ENCODE measurements around the gene RPS19. TPM values are rescaled to one million over a fixed set of nuclear protein-coding genes. Genes with fewer than 3 reads are reported as not detected.

RPS19 gene
- total RNA-seq, 1 donor from 2014 or later, result 1,211 TPM

DNA sequence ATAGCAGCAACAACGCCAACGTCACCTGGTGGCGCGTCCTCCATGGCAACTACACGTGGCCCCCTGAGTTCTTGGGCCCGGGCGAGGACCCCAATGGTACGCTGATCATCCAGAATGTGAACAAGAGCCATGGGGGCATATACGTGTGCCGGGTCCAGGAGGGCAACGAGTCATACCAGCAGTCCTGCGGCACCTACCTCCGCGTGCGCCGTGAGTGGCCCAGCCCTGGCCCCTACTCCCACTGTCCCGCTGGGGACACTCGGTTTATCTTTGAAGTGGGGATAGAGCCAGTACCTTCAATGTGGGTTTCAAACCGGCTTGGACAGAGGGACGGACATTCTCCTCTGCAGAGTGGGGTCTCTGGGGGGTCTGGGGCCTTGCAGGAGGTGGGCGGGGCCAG lies 19.0 kb downstream of the RPS19 start:
- DNase-seq (ENCODE audit: low spot score), result no peak

DNA sequence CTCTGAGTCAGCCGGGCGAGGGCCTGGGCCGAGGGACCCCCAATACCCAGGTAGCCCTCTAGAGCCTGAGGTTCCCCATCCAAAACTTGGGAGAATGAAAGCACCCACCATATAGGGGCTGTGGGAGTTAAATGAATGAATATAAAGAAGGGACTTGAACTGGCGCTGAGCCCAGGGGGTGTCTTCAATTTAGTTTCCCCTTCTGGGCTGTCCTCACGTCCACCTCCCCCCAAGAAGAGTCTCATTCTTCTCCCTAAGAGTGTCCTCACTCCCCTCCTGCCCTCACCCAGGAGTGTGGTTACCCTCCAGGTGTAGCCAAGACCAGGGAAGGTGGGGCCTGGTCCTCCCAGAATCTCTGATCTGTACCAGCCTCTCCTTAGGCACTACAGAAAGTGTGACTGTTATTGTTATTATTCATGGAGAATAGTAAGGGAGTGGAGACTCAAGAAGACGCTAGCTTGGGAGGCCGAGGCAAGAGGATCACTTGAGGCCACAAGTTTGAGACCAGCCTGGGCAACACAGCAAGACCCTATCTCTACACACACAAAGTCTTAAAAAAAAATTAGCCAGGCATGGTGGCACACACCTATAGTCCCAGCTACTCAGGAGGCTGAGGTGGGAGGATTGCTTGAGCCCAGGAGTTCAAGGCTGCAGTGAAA lies 19.7 kb downstream of the RPS19 start:
- no peak for DNase-seq (ENCODE audit: low spot score)

GRCh38 chr19:41880329-41880708 lies 20.3 kb downstream of the RPS19 start:
- DNase-seq (ENCODE audit: low spot score), result no peak

DNA sequence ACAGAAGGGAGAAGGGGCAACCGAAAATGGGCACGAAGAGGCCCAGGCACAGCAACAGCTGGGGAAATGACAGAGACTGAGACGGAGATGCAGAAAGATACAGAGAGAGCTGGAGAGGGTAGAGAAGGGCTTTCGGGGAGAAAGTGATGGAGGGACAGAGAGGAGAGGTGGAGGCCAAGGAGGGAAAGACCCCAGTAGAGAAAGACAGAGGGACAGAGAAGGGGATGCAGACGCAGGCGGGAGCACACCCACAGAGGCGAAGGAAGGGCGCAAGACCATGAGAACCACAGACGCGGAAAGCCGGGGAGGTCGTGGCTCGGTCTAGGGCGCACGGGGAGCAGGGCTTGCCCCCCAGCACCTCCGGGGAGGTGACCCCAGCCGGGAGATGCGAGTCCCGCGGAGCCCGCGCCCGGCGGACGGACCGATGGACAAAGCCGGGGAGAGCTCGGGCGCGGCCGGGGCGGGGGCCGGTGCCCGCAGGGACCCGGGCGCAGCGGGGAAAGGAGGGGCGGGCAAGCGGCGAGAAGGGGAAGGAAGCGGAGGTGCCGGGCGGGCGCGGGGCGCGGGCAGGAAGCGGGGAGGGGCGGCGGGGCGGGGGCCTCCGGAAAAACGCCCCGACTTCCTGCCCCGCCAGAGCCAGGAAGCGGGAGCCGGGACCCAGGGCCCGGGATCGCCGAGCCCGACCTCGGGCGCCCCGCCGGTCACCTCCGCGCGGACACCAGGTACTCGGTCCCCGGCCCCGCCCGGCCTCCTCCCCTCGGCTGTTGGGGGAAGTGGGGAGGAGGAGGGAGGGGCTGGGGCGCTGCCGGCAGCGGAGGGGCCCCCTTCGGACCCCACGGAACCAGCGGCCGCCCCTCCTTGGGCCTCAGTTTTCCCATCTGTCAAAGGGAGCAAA lies 22.8 kb downstream of the RPS19 start, which contains the start of gene ARHGEF1:
ARHGEF1 (plus strand) TSS at position 617 of the 895 bp plus-strand sequence. CDS start 4,899 bp downstream, outside the sequence.
- no peak for DNase-seq (ENCODE audit: low spot score)

GRCh38 chr19:41883463-41883820 lies 23.4 kb downstream of the RPS19 start:
- DNase-seq (ENCODE audit: low spot score), result no peak

- peak; percentile 96 for DNase-seq (ENCODE audit: low spot score)
These were observed 24.0 kb downstream of the RPS19 start for GRCh38 chr19:41883821-41884733.

DNA sequence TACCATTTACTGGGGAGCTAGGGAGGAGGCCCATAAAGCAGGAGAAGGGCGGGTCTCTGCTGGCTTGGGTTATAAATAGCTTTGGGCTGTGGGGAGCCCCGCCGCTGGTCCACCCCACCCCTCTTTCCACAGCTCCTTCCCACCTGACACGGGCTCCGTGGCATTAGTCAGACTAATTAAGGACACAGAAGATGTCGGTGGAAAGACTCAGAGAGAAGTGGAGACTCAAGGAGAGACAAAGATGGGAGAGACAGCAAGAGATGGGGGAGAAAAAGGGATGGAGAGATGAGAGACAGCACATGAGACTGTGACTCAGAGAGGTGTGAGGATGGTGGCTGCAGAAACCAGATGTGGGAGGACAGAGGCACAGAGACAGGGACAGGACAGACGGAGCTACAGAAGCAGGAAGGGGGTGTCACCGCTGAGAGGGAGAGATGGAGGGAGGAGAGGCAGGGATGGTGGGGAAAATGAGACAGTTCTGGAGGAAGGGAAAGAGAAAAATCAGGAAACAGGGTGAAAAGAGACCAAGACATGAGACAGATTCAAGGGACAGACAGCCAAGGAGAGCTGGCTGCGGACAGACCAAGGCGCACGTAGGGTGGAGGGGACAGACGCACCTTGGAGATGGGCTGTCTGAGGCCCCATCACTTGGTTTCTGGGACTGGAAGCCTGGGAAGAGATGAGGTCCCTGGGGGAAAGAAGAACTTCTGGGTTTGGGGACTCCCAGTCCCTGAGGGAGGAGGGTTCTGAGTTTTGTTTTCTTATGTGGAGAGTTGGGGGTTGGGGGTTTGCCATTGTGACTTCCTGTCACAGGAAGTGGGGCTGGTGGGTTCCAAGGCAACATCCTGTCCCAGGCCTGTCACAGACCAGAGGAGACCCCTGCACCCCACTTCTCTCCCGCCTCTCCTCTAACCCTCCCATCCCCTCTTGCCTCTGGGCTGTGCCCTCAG lies 27.0 kb downstream of the RPS19 start:
- DNase-seq (ENCODE audit: low spot score), result peak; percentile 29

- peak; percentile 60 for DNase-seq (ENCODE audit: low spot score)
These were observed 27.8 kb downstream of the RPS19 start for GRCh38 chr19:41887711-41888382.

DNA sequence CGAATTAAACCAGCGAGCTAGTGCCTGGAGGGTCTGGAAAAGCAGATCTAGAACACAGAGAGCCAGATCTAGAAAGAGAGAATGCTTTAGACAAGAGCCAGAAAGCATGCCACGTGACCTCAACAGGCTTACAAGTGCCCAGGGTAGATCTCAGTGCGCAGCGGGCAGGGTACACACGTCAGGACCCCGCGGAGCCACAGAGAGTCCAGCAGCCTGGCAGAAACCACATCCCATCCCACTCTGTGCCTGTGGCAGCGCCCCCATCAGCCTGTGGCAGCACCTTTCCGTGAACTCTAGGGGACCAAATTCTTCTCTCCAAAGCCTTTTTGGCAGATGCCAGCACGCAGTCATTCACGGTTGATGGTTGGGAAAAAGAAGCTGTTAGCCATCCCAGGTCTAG lies 28.9 kb downstream of the RPS19 start:
- DNase-seq (ENCODE audit: low spot score), result no peak

- no peak for DNase-seq (ENCODE audit: low spot score)
These were observed 29.8 kb downstream of the RPS19 start for GRCh38 chr19:41889896-41890295.

- no peak for DNase-seq (ENCODE audit: low spot score)
These were observed 30.9 kb downstream of the RPS19 start for GRCh38 chr19:41890936-41891335.

DNA sequence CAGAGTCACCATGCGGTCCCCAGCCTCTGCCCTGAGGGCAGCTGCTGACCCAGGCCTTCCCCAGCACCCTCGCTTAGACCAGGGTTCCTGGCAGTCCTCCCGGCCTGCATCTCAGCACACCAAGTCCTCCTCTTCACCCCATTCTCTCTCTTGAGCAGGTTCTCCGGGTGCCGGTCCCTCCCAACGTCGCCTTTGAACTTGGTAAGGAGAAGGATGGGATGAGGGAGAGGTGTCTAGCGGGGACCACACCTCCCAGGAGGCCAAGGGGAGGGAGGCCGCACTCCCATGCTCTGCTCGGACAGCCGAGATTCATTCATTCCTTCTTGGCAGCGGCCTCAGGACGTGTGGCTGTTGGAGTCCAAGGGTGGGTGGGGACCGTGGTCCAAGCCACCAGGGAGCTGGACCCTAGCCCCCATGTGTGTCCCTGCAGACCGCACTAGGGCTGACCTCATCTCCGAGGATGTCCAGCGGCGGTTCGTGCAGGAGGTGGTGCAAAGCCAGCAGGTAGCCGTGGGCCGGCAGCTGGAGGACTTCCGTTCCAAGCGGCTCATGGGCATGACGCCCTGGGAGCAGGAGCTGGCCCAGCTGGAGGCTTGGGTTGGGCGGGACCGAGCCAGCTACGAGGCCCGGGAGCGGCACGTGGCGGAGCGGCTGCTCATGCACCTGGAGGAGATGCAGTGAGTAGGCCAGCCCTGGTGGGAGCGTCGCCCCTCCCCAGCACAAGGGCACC lies 32.3 kb downstream of the RPS19 start:
- DNase-seq (ENCODE audit: low spot score), result no peak

DNA sequence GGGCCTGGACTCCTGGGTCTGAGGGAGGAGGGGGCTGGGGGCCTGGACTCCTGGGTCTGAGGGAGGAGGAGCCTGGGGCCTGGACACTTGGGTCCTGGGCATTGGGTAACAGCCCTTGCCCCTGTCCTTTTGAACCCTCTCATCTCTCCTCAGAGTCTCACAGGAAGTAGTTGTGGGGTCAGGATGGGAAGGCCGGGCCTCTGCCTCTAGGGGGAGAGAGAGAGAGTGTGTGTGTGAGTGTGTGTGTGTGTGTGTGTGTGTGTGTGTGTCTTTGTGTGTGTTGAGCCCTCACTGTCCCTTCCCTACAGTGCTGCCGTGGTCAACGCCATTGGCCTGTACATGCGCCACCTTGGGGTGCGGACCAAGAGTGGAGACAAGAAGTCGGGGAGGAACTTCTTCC lies 33.8 kb downstream of the RPS19 start:
- no peak for DNase-seq (ENCODE audit: low spot score)

- DNase-seq (ENCODE audit: low spot score), result no peak
These were observed 34.3 kb downstream of the RPS19 start for GRCh38 chr19:41894350-41894749.

GRCh38 chr19:41895745-41896580 lies 35.9 kb downstream of the RPS19 start:
- DNase-seq (ENCODE audit: low spot score), result no peak

DNA sequence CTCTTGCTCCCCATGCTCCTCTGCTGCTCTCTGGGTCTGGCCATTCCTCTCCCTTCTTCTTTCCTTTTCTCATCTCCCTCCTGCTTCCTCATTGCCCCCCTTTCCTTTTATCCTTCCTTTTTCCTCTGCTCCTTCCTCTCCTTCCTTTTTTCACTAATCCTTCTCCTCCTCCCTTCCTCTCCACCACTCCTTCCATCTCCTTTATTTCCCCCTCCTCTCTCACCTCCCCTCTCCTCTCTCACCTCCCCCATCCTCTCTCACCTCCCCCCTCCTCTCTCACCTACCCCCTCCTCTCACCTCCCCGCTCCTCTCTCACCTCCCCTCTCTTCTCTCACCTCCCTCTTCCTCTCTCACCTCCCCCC lies 36.5 kb downstream of the RPS19 start:
- no peak for DNase-seq (ENCODE audit: low spot score)

DNA sequence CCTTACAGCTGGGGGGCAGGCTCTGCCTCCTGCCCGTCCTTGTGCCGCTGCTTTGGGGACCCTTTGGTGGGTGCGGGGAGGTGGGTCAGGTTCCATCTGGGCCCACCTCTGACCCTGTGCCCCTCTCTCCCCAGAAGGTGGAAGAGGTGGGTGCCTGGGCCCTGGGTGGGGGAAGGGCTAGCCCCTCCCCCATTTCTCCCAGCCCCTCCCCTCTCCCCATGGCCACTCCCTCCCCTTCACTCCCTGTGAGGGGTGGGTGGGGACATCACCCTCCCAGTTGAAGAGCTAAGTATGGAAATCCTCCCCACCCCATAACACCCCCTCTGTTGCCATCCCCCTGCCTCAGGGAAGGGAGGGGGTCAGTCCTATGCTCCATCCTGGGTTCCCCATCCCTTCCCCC lies 37.1 kb downstream of the RPS19 start:
- DNase-seq (ENCODE audit: low spot score), result no peak

GRCh38 chr19:41897820-41898219 lies 37.8 kb downstream of the RPS19 start:
- DNase-seq (ENCODE audit: low spot score), result no peak

DNA sequence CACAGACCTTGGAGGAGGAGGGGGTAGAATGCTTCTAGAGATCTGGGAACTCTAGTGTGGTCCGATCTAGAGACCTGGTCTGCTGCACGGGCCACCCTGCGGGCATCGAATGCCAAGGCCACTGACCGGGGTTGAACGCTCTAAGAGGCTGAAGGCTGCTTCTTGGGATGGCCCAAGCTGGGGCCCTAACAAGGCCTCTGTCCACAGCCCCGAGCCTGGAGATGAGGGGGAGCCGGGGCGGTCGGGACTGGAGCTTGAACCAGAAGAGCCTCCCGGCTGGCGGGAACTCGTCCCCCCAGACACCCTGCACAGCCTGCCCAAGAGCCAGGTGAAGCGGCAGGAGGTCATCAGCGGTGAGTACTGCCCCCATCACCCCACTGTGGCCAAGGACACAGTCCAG lies 38.2 kb downstream of the RPS19 start:
- no peak for DNase-seq (ENCODE audit: low spot score)
